ENCODE measurements around the gene GPR176.

GPR176 gene

GRCh38 chr15:39919748-39920509 lies at the start of gene GPR176:
Gene GPR176 (minus strand): TSS chr15:39920266. CDS start chr15:39920026, 240 bp downstream.
- peak; percentile 20 for DNase-seq

- peak; percentile 49 for DNase-seq
Measured at GRCh38 chr15:39969002-39969394, 48.9 kb upstream of the GPR176 start.

GRCh38 chr15:39968273-39969001 lies 48.4 kb upstream of the GPR176 start:
- no peak for DNase-seq

- DNase-seq: no peak
Measured at GRCh38 chr15:39966521-39966920, 46.5 kb upstream of the GPR176 start.

- no peak for DNase-seq
Measured at GRCh38 chr15:39963786-39964185, 43.7 kb upstream of the GPR176 start.

GRCh38 chr15:39961051-39961450 lies 41.0 kb upstream of the GPR176 start:
- DNase-seq: no peak

- no peak for DNase-seq
Measured at GRCh38 chr15:39960411-39960810, 40.3 kb upstream of the GPR176 start.

GRCh38 chr15:39959411-39959810 lies 39.3 kb upstream of the GPR176 start:
- no peak for DNase-seq

- no peak for DNase-seq
Measured at GRCh38 chr15:39957481-39957880, 37.4 kb upstream of the GPR176 start.

GRCh38 chr15:39953521-39953920 lies 33.5 kb upstream of the GPR176 start:
- DNase-seq: no peak

GRCh38 chr15:39951561-39951960 lies 31.5 kb upstream of the GPR176 start:
- DNase-seq: no peak

- no peak for DNase-seq
Measured at GRCh38 chr15:39948817-39949216, 28.8 kb upstream of the GPR176 start.

GRCh38 chr15:39947401-39948197 lies 27.5 kb upstream of the GPR176 start:
- DNase-seq: peak; percentile 40

- DNase-seq: no peak
Measured at GRCh38 chr15:39946862-39947261, 26.8 kb upstream of the GPR176 start.

- DNase-seq: no peak
Measured at GRCh38 chr15:39944726-39945125, 24.7 kb upstream of the GPR176 start.

GRCh38 chr15:39942753-39943150 lies 22.7 kb upstream of the GPR176 start:
- no peak for DNase-seq

GRCh38 chr15:39942101-39942752 lies 22.2 kb upstream of the GPR176 start:
- DNase-seq: peak; percentile 36

- no peak for DNase-seq
Measured at GRCh38 chr15:39939487-39940452, 19.7 kb upstream of the GPR176 start.

GRCh38 chr15:39937696-39938095 lies 17.6 kb upstream of the GPR176 start:
- no peak for DNase-seq

- DNase-seq: no peak
Measured at GRCh38 chr15:39936681-39937080, 16.6 kb upstream of the GPR176 start.

- DNase-seq: no peak
Measured at GRCh38 chr15:39936187-39936586, 16.1 kb upstream of the GPR176 start.

- no peak for DNase-seq
Measured at GRCh38 chr15:39935241-39935640, 15.2 kb upstream of the GPR176 start.

Data from activated CD4-positive, alpha-beta T cell treated with anti-CD3 and anti-CD28 coated beads, Interleukin-10, Interleukin-2, amounts not matched to agents 100 ng/mL and 50 ng/mL, durations not matched to agents 16 hours and 8 hours (primary cell).